HG03025 (cell line): ENCODE results near the gene HSPB9.
A peak's percentile ranks its signal among the peaks of the same experiment; 100 is the strongest.
"Not testable (repeated sequence)": the region's sequence is repeated elsewhere in the genome, so short reads cannot be mapped to it uniquely, and the experiment has no call there.

Source experiments
- ATAC-seq: cut with Tn5 transposase; IDR thresholded peaks from one replicate; pipeline ENCODE4 v1.9.1; 2021; ENCODE audit warnings: mild to moderate bottlenecking, moderate library complexity; ENCODE audit not compliant: unreplicated experiment, low FRiP score

Gene HSPB9

DNA sequence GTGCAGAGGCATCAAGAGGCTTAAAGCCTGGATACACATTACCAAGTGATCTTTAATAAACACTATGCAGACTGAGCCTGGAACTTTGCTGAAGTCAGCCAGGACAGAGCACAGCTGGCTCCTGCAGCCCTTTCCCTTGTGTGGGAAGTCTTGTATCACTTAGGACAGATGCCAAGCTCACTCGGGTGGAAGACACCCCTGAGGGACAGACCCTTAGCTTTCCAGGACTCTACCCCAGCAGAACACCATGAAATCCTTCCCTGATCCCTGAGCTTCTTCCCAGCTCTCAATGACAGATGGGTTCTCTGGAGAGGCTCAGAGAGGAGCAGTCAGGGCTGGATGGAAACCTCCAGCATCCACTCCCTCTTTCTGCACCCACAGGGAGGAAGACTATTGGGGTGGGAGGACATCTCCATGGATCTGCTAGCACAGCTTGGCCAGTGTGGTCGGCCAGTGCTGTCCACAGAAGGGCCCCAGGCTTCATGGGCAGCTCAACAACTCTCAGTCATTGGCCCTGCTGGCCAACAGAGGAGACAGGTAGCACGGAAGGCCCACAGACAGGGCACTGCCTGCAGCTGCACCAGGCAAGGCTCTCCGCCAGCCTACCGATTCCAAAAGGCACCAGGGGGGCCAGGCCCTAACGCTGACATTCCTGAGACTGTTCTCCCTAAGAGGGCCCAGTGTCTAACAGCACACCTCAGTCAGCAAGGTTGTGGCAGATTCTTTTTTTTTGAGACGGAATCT, 16.3 kb downstream of the HSPB9 start:
- ATAC-seq, result no peak

DNA sequence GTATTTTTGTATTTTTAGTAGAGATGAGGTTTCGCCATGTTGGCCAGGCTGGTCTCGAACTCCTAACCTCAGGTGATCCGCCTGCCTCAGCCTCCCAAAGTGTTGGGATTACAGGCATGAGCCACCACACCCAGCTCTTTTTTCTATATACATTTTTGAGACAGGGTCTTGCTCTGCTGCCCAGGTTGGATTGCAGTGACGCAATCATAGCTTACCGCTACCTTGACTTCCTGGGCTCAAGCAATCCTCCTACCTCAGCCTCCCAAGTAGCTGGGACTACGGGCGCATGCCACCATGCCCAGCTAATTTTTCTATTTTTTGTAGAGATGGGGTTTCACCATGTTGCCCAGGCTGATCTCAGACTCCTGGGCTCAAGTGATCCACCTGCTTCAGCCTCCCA, 18.1 kb downstream of the HSPB9 start:
- not testable (repeated sequence) for ATAC-seq

DNA sequence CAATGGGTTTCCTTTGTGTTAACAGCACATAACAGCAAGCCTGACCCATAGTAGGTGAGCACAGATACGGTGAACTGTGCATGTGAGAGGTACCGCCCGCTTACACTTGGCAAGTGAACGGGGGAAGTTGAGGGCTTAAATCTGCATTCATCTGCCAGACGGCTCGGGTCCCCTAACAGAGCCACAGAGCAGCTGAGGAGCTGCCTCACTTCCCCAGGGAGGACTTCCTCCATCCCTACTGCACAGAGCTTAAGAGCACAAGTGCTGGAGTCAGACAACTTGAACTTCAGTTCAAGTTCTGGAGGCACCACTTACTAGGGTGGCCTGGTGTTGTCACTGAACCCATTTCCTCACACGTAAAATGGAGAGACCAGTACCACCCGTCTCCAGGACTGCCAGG, 18.8 kb downstream of the HSPB9 start:
- no peak for ATAC-seq

DNA sequence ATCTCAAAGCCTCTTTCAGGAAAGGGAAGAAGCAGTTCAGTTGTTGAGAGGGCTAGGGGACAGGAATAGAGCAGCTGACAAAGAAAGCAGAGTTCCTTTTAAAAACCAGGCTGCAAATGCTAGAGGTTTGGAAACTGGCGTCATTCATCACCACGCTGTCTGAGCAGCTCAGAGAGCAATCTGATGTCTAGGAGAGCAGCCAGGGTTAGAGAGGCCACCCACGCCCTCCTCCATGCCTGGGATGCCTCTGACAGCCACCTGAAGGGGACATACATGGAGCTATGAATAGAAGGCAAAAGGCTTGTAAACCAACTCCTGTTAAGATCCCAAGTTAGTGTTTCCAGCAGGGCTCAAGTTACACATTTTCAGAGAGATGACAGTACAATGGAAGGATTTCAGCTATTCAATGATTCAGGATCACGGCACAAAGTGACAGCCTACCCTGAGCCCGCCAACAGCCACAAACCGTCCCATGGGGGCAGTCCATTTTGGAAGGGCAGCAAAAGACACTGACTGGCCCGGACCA, 19.8 kb downstream of the HSPB9 start:
- ATAC-seq, result no peak

DNA sequence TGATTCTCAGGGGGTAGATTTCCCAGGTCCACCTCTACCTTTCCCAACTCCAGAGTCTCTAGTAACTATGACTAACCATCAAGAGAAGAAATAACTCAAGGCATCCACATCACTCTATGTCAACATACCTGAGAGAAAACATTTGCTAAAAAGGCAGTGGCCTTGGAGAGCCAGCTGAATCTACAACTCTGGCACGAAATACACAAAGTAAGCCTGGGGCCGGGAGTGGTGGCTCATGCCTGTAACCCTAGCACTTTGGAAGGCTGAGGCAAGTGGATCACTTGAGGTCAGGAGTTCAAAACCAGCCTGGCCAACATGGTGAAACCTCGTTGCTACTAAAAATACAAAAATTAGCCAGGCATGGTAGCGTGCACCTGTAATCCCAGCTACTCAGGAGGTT, 20.5 kb downstream of the HSPB9 start:
- ATAC-seq, result not testable (repeated sequence)

DNA sequence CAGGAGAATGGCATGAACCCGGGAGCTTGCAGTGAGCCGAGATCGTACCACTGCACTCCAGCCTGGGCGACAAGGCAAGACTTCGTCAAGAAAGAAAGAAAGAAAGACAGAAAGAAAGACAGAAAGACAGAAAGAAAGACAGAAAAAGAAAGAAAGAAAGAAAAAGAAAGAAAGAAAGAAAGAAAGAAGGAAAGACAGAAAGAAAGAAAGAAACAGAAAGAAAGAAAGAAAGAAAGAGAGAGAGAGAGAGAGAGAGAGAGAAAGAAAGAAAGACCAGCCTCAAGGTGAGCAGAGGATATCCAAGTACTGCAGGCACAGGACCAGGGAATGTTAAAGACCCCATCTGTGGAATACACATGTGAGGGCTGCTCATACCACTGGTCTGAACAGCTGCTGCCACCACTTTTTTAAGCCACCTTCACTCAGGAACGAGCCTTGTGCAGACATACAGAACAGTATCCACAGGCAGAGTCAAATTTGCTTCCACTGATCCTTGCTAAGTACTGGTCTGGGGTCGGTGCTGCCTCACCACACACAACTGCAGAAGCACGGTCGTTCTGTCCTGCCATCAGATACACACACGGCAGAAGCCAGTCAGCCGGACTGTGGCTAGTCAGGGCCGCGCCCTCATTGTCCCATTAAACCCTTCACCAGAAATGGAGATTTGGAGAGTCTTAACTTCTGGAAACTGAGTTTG, 24.5 kb downstream of the HSPB9 start:
- no peak for ATAC-seq

DNA sequence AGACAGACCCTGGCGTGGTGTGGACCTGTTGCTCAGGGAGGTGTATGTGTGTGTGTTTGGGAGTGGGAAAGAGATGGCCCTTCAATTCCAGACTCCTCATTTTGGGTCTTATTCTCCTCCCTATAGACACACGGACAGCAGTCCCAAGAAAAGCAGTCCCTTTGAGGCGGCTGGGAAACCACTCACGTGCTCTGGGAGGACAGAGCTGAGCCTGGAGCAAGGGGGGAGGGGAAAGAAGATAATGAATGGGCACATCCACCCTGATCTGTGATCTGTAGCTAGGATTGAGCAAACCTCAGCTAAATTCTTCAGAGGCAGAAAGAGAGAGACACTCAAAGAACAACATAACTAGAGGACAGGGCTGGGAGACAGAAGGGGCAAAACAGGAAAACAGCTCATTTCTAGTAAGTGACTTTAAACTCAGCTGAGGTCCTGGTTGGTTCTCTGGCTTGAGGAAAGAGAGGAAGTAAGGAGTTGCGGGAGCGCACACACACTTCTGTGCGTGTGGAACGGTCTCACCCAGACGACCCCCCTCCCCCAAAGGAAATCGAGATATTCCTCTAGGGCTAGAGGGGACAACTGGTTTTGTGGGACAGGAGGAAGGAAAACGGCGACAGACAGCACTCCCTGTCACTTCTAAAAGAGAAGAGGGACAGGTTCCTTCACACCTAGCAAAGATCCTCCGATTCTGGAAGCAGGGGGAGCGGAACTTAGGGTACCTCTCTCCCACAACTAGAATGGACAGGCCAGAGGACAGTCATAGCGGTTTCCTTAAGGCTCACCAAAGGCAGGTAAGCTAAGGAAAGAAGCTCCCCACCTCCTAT, 31.5 kb downstream of the HSPB9 start:
- peak; percentile 13 for ATAC-seq

DNA sequence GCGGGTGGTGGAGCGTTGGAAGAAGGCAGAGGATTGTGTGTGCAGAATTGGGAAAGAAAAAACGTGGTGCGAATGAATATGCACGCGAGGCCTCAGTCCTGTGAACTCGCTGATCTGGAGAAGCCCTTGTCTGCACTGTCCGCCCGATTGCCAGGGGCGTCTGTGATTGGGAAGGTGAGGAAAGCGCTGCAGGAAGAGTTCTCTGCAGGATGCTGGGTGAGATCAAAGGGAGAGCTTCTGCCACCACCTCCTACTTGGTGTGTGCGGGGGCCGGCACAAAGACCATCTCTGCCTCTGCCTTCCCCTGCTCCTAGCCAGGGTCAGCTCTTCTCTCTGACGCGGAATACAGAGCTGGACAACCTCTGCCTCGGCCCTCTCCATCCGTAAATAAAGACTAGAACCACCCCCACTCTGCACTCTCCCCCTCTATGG, 33.0 kb downstream of the HSPB9 start:
- ATAC-seq, result no peak

DNA sequence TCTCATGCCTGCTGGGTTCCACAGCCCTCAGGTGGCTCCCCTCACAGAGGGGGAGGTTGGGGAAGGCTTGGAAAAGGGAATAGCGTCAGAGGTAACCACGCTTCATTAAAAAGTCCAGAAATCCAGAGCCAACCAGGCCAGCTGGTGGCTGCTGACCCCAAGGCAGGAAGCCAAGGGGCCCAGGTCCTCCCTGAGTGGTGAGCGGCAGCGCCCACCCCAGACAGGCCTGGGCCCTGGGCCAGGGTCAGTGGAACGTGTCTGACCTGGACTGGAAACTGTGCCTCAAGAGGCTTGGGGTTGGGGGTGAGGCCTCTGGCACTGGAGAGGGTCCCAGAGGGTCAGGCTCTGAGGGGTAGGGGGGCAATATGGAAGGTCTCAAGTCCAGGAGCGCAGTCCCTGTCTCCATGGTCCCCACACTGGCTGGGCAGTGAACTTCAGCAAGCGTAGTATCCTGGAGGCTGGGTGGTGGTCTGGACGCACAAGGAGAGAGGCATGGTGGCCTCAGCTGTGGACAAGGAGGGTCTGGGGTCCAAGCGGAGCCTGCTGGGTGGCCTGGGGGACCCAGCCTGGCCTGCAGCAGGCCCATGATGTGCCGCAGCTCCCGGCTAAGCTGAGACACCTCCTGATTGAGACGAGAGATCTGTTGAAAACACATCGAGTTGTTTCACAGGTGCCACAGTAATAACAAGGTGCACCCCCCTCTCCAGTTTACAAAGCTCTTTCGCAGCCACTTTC, 37.4 kb downstream of the HSPB9 start:
- no peak for ATAC-seq

DNA sequence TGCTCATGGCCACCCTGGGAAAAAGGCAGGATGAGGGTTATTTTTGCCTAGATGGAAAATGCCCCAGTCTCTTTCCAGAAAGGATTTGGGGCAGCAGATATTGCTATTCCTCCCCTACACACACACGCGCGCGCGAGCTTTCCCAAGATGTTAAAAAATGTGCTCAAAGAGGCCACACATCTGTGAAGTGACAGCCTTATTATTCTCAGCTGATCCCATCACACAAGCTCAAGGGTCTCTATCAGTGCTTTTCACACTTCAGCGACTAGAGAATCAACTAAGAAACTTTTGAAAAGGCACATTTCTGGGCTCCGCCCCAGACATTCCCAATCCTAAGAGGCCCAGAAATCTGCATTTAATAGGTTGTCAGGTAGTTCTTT, 37.9 kb downstream of the HSPB9 start:
- ATAC-seq, result no peak

DNA sequence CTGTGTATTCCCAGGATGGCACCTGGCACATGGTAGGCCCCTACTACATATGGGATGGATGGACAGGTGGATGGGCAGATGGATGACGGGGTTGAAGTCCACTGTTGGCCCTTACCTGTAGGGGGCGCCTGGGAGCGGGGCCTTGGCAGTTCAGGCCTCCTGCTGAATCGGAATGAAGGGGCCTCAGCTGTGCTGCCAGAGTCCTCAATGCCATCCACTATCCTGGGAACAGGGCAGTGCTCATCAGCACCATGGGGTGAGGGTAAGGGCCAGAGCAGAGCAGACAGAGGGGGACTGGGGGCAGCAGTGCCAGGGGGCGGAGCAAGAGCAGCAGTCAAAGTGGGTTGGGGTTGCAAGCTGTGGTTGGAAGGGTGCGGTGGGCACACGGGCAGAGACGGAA, 40.5 kb downstream of the HSPB9 start:
- ATAC-seq, result no peak

DNA sequence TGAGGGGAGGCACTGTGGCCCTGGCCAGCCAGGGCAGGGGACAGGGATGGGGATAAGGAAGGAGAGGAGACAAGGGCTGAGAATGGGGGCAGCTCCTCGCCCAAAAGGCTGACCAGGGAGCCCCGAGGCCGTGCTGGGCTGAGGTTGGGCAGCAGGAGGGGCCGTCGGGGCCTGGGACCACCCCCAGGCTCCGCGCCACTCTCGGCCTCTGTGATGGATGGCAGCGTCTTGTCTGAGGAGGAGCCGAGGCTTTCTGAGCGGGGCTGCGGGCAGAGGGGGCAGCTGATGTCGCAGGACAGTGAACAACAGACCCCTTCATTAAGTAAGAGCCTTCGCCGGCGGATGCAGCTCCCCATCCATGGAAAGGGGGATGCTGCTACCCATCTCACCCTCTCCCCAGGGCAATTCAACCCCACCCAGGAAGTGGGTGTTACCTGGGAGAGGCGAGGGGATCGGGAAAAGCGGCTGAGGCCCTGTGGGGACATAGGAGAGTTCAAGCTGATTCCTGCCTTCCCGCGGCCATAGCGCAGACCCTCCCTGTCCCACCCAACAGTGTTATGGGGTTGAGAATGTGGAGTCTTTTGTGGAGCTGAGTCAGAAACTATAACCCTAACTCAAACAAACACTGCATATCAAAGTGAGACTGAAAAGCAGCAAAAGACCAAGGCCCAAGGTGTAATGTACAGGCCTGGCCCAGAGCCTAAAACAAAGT, 41.2 kb downstream of the HSPB9 start:
- no peak for ATAC-seq

DNA sequence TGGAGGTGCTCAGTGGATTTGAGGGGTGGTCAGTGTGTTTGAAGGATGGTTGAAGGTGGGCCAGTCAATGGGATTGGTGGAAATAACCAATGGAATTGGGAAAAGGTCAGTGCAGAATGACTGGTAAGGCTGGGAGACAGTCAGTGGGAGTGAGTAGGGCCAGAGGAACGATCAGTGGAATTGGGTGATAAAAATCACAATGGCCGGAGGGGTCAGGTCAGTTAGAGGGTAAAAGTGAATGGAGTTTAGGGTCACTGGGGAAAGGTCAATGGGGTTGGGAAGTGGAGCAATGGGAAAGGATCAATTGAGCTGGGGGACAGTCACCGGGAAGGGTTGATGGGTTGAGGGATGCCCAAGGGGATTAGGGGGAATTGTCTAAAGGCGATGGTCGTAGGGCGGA, 43.1 kb downstream of the HSPB9 start:
- ATAC-seq, result no peak

DNA sequence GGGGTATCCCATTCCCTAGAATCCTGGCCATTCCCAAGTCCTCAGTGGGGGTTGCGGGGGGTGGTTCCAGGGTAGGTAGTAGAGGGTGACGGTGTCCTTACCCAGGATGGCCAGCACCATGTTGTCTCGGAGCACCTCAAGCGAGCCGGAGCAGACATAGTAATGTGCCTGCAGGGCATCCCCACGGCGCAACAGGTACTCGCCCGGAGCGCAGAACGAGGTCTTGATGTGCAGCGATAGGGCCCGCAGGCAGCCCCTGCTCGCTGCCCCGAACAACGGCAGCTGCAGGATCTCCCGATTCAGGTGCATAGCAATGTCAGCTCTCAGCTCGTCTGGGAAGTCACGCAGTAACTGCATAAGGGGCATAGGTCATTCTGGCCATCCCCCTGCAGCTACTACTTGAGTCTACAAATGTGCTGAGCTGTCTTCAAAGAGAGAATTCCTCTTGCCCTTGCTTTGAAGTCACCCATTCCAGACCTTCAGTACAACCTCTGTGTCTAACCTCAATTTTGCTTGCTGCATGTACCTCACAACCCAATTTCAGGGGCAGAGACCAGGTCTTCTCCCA, 43.7 kb downstream of the HSPB9 start:
- no peak for ATAC-seq

DNA sequence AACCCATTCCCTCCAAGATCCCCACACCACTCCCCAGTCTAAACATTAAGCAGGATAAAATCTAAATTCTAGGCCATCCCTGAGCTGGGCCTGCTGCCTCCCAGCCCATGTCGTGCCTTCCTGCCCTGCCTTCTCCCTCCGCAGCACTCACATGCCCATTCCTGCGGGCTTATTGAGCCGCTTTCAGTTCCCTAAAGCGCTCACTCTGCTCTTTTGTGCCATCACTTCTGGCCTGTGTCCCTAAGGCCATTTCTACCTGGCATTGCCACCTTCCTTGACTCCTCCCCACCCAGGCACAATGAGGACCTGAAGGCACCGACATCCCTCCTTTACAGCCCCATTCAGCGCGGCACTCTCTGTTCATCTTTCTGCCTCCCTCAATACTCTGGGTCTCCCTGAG, 45.2 kb downstream of the HSPB9 start:
- ATAC-seq, result no peak

DNA sequence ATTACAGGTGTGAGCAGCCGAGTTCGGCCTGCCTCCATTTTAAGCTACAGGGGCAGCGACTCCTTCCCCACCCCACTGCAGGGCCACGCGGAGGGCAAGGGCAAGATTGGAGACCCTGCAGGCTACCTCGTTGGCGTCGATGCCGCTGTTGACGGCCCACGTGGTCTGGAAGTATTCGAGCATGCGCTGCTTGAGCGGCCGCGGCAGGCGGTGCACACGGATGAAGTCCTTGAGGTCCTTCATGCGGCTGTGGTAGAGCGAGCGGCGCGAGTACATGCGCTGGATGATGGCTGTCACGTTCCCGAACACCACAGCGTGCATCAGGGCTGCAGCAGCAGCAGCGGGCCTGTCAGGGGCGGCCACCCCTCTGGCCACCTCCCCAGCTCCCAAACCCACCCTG, 46.7 kb downstream of the HSPB9 start:
- ATAC-seq, result no peak

DNA sequence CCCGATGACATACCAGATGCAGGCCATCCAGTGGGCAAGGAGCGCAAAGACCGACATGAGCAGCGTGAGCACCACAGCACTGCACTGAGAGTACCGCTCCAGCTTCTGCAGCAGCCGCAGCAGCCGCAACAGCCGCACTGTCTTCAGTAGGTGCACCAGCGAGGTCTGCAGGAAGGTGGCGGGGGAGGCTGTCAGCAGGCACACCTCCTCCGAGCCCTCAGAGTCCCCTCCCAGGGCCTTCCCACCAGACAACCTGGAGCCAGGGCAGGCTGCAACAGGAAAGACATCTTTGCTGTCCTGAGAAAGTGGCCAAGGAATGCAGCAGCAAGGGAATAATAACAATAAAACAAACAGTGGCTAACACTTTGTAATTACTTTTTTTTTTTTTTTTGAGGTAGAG, 49.2 kb downstream of the HSPB9 start:
- ATAC-seq, result no peak
